Measurements from ENCODE around the gene TUB. TPM values are rescaled to one million over a fixed set of nuclear protein-coding genes. Genes with fewer than 3 reads are reported as not detected.

TUB gene
- total RNA-seq, 2 experiments from 2014 or later: 0.05 to 0.16 TPM

GRCh38 chr11:8098361-8098760 is 17.4 kb downstream of the TUB start:
- ATAC-seq: no peak
- H3K27ac Mint-ChIP-seq: no peak overlapping the region
- no peaks in the 10 kb centered on the region for H3K27me3 Mint-ChIP-seq
- CTCF ChIA-PET: interaction anchor here (0.9 to 7.4 kb wide), 20 partner anchors 10 to 224 kb away, joined by 3 to 161 read pairs (median 7); no protein-coding TSS in a partner anchor
- intact Hi-C loops (cut with micrococcal nuclease): loop anchor here (2.0 to 10.0 kb wide), 2 partner anchors 92 to 204 kb away; no protein-coding TSS in a partner anchor
- no peaks in the 10 kb centered on the region for H3K9me3 Mint-ChIP-seq
- no peaks in the 10 kb centered on the region for H3K36me3 Mint-ChIP-seq (ENCODE audit: low read depth)
- POLR2A ChIA-PET: interaction anchor here (1.4 kb wide), 1 partner anchor 81 kb away, joined by 3 read pairs; no protein-coding TSS in a partner anchor
- no peaks in the 10 kb centered on the region for H3K4me1 Mint-ChIP-seq (ENCODE audit: low read depth)
- no peak for DNase-seq
- no peak overlapping the region for H3K4me3 Mint-ChIP-seq
- no peak for TF ChIP-seq CTCF (IDR thresholded peaks at IDR 0.05)

- H3K36me3 Mint-ChIP-seq (ENCODE audit: low read depth): no peaks in the 10 kb centered on the region
- no peaks in the 10 kb centered on the region for H3K27me3 Mint-ChIP-seq
- no peak for ATAC-seq
- DNase-seq: no peak
- ChIA-PET CTCF (interaction anchor here (0.7 to 7.4 kb wide), 45 partner anchors 10 to 495 kb away, joined by 3 to 161 read pairs (median 5); partner anchors contain the start of genes EIF3F, RIC3 and STK33), POLR2A (interaction anchor here (1.4 kb wide), 1 partner anchor 82 kb away, joined by 3 read pairs; no protein-coding TSS in a partner anchor)
- H3K9me3 Mint-ChIP-seq: no peaks in the 10 kb centered on the region
- no peak for TF ChIP-seq CTCF (IDR thresholded peaks at IDR 0.05)
- no peak overlapping the region for H3K4me3 Mint-ChIP-seq
- no peaks in the 10 kb centered on the region for H3K4me1 Mint-ChIP-seq (ENCODE audit: low read depth)
- H3K27ac Mint-ChIP-seq: no peak overlapping the region
- intact Hi-C loops (cut with micrococcal nuclease): loop anchor here (2.0 to 10.0 kb wide), 2 partner anchors 92 to 204 kb away; no protein-coding TSS in a partner anchor
Measured at GRCh38 chr11:8098879-8099278, 17.9 kb downstream of the TUB start.

GRCh38 chr11:8099291-8099899 is 18.4 kb downstream of the TUB start:
- TF ChIP-seq CTCF (IDR thresholded peaks at IDR 0.05): peak; percentile 74
- no peaks in the 10 kb centered on the region for H3K36me3 Mint-ChIP-seq (ENCODE audit: low read depth)
- ATAC-seq (peak; percentile 69), DNase-seq (peak; percentile 88)
- no peak overlapping the region for H3K4me3 Mint-ChIP-seq
- H3K27me3 Mint-ChIP-seq: no peaks in the 10 kb centered on the region
- no peaks in the 10 kb centered on the region for H3K9me3 Mint-ChIP-seq
- CTCF ChIA-PET: interaction anchor here (0.6 to 7.4 kb wide), 52 partner anchors 9 to 495 kb away, joined by 3 to 161 read pairs (median 4); partner anchors contain the start of genes EIF3F, RIC3 and STK33
- POLR2A ChIA-PET: interaction anchor here (1.1 to 1.4 kb wide), 2 partner anchors 31 to 82 kb away, joined by 3 read pairs; no protein-coding TSS in a partner anchor
- intact Hi-C loops (cut with micrococcal nuclease): loop anchor here (2.0 to 10.0 kb wide), 2 partner anchors 93 to 205 kb away; no protein-coding TSS in a partner anchor
- H3K4me1 Mint-ChIP-seq (ENCODE audit: low read depth): no peaks in the 10 kb centered on the region
- H3K27ac Mint-ChIP-seq: no peak overlapping the region

- Mint-ChIP-seq H3K36me3 (ENCODE audit: low read depth) (no peaks in the 10 kb centered on the region), H3K4me3 (no peak overlapping the region), H3K27me3 (no peaks in the 10 kb centered on the region), H3K4me1 (ENCODE audit: low read depth) (no peaks in the 10 kb centered on the region), H3K9me3 (no peaks in the 10 kb centered on the region), H3K27ac (no peak overlapping the region)
- no peak for DNase-seq
- TF ChIP-seq CTCF (IDR thresholded peaks at IDR 0.05): no peak
- intact Hi-C loops (cut with micrococcal nuclease): no loop called here
- no peak for ATAC-seq
- POLR2A ChIA-PET: interaction anchor here (1.1 kb wide), 1 partner anchor 32 kb away, joined by 3 read pairs; no protein-coding TSS in a partner anchor
- CTCF ChIA-PET: interaction anchor here (0.8 to 7.4 kb wide), 25 partner anchors 9 to 494 kb away, joined by 3 to 161 read pairs (median 6); partner anchors contain the start of genes EIF3F, RIC3 and STK33
Measured at GRCh38 chr11:8100158-8100557, 19.1 kb downstream of the TUB start.

GRCh38 chr11:8100605-8101004 is 19.6 kb downstream of the TUB start:
- DNase-seq: no peak
- no peaks in the 10 kb centered on the region for H3K27me3 Mint-ChIP-seq
- intact Hi-C loops (cut with micrococcal nuclease): no loop called here

More at GRCh38 chr11:8100605-8101004, 19.6 kb downstream of the TUB start:
- no peaks in the 10 kb centered on the region for H3K4me1 Mint-ChIP-seq (ENCODE audit: low read depth)
- H3K27ac Mint-ChIP-seq: no peak overlapping the region
- CTCF ChIA-PET: interaction anchor here (1.1 to 7.4 kb wide), 15 partner anchors 8 to 156 kb away, joined by 3 to 161 read pairs (median 8); partner anchors contain the start of genes EIF3F and RIC3
- H3K36me3 Mint-ChIP-seq (ENCODE audit: low read depth): no peaks in the 10 kb centered on the region
- POLR2A ChIA-PET: interaction anchor here (1.1 kb wide), 1 partner anchor 32 kb away, joined by 3 read pairs; no protein-coding TSS in a partner anchor
- ATAC-seq: no peak
- no peaks in the 10 kb centered on the region for H3K9me3 Mint-ChIP-seq
- H3K4me3 Mint-ChIP-seq: no peak overlapping the region
- no peak for TF ChIP-seq CTCF (IDR thresholded peaks at IDR 0.05)

All from activated CD8-positive, alpha-beta T cell treated with anti-CD3 and anti-CD28 coated beads for 36 hours (primary cell).